Hepatocyte (in vitro differentiated cells): ENCODE data around the gene GPR55. TPM values are rescaled to one million over a fixed set of nuclear protein-coding genes. Genes with fewer than 3 reads are reported as not detected.

Experiments
- DNase-seq: peaks from one replicate; pipeline ENCODE4 v3.0.0-alpha.2; 2016; ENCODE audit warnings: low spot score
- H2AFZ ChIP-seq: fragments of 200-600 bp; sonication (generic); 2 replicates; pipeline ENCODE4 v1.6.0; 2016; ENCODE audit warnings: antibody characterized with exemption, mild to moderate bottlenecking
- H3K27ac ChIP-seq: fragments of 200-600 bp; sonication (generic); 2 replicates; pipeline ENCODE4 v1.5.1; 2016; ENCODE audit warnings: mild to moderate bottlenecking
- H3K27me3 ChIP-seq: fragments of 200-600 bp; sonication (generic); 2 replicates; pipeline ENCODE4 v1.6.1; 2016
- H3K36me3 ChIP-seq: fragments of 200-600 bp; sonication (generic); replicated peaks from 2 replicates; pipeline ENCODE4 v1.5.1; 2016; ENCODE audit warnings: low read depth; ENCODE audit not compliant: insufficient read depth
- H3K4me1 ChIP-seq: fragments of 200-600 bp; sonication (generic); 2 replicates; pipeline ENCODE4 v1.5.1; 2016; ENCODE audit warnings: mild to moderate bottlenecking, moderate library complexity; ENCODE audit not compliant: insufficient read depth
- H3K4me2 ChIP-seq: fragments of 200-600 bp; sonication (generic); 2 replicates; pipeline ENCODE4 v1.6.0; 2016
- H3K4me3 ChIP-seq: fragments of 200-600 bp; sonication (generic); 2 replicates; pipeline ENCODE4 v1.5.1; 2016; ENCODE audit warnings: mild to moderate bottlenecking
- H3K79me2 ChIP-seq: fragments of 200-600 bp; sonication (generic); 2 replicates; pipeline ENCODE4 v1.6.0; 2017; ENCODE audit warnings: mild to moderate bottlenecking
- H3K9me2 ChIP-seq: fragments of 200-600 bp; sonication (generic); replicated peaks from 2 replicates; pipeline ENCODE4 v1.6.0; 2017; ENCODE audit warnings: mild to moderate bottlenecking; ENCODE audit not compliant: insufficient read depth
- H3K9me3 ChIP-seq: fragments of 200-600 bp; sonication (generic); 2 replicates; pipeline ENCODE4 v1.5.1; 2016; ENCODE audit warnings: low read depth, mild to moderate bottlenecking
- H4K20me1 ChIP-seq: fragments of 200-600 bp; sonication (generic); 2 replicates; pipeline ENCODE4 v1.6.0; 2016; ENCODE audit warnings: mild to moderate bottlenecking; ENCODE audit not compliant: insufficient read depth, poor library complexity, severe bottlenecking
- EZH2 ChIP-seq: fragments of 200-600 bp; sonication (generic); IDR thresholded peaks from 2 replicates; pipeline ENCODE4 v1.6.1; 2016; ENCODE audit warnings: antibody characterized with exemption, mild to moderate bottlenecking, borderline replicate concordance
- EZH2phosphoT487 ChIP-seq: fragments of 200-600 bp; sonication (generic); IDR thresholded peaks from one replicate; pipeline ENCODE4 v1.6.1; 2018; ENCODE audit warnings: antibody characterized with exemption, mild to moderate bottlenecking, low read depth, moderate library complexity; ENCODE audit not compliant: unreplicated experiment, severe bottlenecking
- WGBS: methylation state at CpG from one replicate; pipeline ENCODE4 v1.1.6; 2016; ENCODE audit warnings: low lambda C conversion rate; ENCODE audit errors: missing lambda C conversion rate; 5-methylcytosine and 5-hydroxymethylcytosine counted together
- polyA plus RNA-seq: library from polyadenylated mRNA; unstranded; fragments of >200 nt; fragmentation: Nextera tagmentation; extraction: Ambion mirVana; gene quantifications from 2 replicates; pipeline ENCODE4 v1.2.1, GENCODE V29; 2016
- total RNA-seq: library from RNA; depleted of rRNA; stranded (reverse); fragments of >200 nt; gene quantifications from 2 replicates; pipeline ENCODE4 v1.2.3, GENCODE V29; 2014
- TF ChIP-seq, protein P1 (sequence below): fragments of 200-600 bp; sonication (generic); IDR thresholded peaks from 2 replicates; pipeline ENCODE4 v1.5.1; 2016; ENCODE audit warnings: antibody characterized with exemption, mild to moderate bottlenecking; ENCODE audit not compliant: poor library complexity

Gene GPR55
- total and polyA plus RNA-seq, 2 experiments from 2014 or later = 0.83 TPM; not detected in 1

- Histone ChIP-seq H3K4me1 (no peaks in the 10 kb centered on the region), H3K4me3 (no peak overlapping the region), H3K79me2 (no peaks in the 10 kb centered on the region), H3K9me2 (no peaks in the 10 kb centered on the region), H3K4me2 (no peak overlapping the region), H4K20me1 (no peaks in the 10 kb centered on the region), H2AFZ (no peak overlapping the region), H3K27me3 (no peaks in the 10 kb centered on the region), H3K36me3 (no peaks in the 10 kb centered on the region), H3K27ac (no peak overlapping the region), H3K9me3 (no peaks in the 10 kb centered on the region)
- DNase-seq = no peak
- TF ChIP-seq EZH2phosphoT487 = no peak
- TF ChIP-seq, protein P1, sequence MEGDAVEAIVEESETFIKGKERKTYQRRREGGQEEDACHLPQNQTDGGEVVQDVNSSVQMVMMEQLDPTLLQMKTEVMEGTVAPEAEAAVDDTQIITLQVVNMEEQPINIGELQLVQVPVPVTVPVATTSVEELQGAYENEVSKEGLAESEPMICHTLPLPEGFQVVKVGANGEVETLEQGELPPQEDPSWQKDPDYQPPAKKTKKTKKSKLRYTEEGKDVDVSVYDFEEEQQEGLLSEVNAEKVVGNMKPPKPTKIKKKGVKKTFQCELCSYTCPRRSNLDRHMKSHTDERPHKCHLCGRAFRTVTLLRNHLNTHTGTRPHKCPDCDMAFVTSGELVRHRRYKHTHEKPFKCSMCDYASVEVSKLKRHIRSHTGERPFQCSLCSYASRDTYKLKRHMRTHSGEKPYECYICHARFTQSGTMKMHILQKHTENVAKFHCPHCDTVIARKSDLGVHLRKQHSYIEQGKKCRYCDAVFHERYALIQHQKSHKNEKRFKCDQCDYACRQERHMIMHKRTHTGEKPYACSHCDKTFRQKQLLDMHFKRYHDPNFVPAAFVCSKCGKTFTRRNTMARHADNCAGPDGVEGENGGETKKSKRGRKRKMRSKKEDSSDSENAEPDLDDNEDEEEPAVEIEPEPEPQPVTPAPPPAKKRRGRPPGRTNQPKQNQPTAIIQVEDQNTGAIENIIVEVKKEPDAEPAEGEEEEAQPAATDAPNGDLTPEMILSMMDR = no peak
- TF ChIP-seq EZH2 = no peak
- 76% methylated on average over 9 of the region's 9 CpGs for WGBS
Measured at GRCh38 chr2:230940471-230940815, 15.4 kb upstream of the GPR55 start.

GRCh38 chr2:230939691-230940470 lies 14.8 kb upstream of the GPR55 start:
- Histone ChIP-seq H3K27me3 (no peaks in the 10 kb centered on the region), H2AFZ (no peak overlapping the region), H3K9me2 (no peaks in the 10 kb centered on the region), H3K4me2 (no peak overlapping the region), H3K4me3 (no peak overlapping the region), H3K79me2 (no peaks in the 10 kb centered on the region), H3K4me1 (no peaks in the 10 kb centered on the region), H4K20me1 (no peaks in the 10 kb centered on the region), H3K9me3 (no peaks in the 10 kb centered on the region), H3K27ac (no peak overlapping the region), H3K36me3 (no peaks in the 10 kb centered on the region)
- 93% methylated on average over 18 of the region's 18 CpGs for WGBS
- TF ChIP-seq EZH2phosphoT487 (no peak), EZH2 (no peak)
- TF ChIP-seq, protein P1 = no peak
- no peak for DNase-seq

GRCh38 chr2:230939066-230939591 lies 14.1 kb upstream of the GPR55 start:
- Histone ChIP-seq H2AFZ (no peak overlapping the region), H3K27me3 (no peaks in the 10 kb centered on the region), H3K4me2 (no peak overlapping the region), H3K4me3 (no peak overlapping the region), H3K79me2 (no peaks in the 10 kb centered on the region), H4K20me1 (no peaks in the 10 kb centered on the region), H3K9me3 (no peaks in the 10 kb centered on the region), H3K9me2 (no peaks in the 10 kb centered on the region), H3K27ac (no peak overlapping the region), H3K36me3 (no peaks in the 10 kb centered on the region), H3K4me1 (no peaks in the 10 kb centered on the region)
- TF ChIP-seq, protein P1 = no peak
- TF ChIP-seq EZH2phosphoT487 = no peak
- TF ChIP-seq EZH2 = no peak
- DNase-seq = no peak
- 96% methylated on average over 7 of the region's 7 CpGs for WGBS
